HG02623 (cell line): Measurements from ENCODE around the gene MGAT4B.

Source experiments
- ATAC-seq: cut with Tn5 transposase; IDR thresholded peaks from one replicate; pipeline ENCODE4 v1.9.1; 2021; ENCODE audit warnings: moderate library complexity; ENCODE audit not compliant: unreplicated experiment

MGAT4B gene

DNA sequence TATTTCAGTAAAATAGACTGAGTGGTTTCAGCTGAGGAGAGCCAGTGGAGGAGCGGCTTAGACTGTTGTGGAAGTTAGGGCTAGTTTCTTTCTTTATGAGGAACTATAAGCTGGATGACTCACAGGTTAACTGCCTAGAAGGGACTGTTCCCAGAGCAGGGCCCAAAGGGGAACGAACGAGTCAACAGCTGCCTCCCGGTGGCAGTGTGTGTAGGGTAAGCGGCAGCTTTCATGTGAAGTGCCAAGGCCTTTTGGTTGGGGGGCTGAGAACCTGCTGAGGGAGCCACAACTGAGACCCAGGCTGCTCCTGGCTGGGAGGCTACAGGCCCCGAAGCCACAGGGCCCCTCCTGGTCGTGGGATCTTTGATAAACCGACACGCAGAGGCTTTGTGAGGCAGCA lies 21.0 kb upstream of the MGAT4B start:
- no peak for ATAC-seq

DNA sequence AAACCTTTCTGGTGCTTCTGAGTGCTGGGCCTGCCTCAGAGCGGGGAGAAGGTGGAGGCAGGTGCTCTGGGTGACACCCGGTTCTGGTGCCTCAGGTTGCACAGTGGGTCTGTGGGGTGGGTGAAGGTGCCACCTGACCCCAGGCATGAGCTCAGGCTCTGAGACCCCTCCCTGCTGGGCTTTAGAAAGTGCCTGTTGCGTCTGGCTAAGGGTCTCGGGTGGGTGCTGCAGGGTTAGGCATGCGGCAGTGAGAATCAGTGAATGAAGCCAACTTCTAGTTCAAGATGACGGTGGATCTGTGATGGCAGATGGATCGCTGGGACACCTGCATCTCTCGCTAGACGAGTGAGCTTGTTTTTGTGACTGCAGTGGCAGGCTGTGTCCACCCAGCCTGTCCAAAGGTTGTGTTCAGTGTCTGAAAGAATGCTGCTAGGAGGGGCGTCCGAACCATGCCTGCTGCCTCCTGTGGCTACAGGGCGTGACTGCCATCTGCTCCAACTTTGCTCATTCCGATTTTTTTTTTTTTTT lies 19.1 kb upstream of the MGAT4B start:
- ATAC-seq, result no peak

DNA sequence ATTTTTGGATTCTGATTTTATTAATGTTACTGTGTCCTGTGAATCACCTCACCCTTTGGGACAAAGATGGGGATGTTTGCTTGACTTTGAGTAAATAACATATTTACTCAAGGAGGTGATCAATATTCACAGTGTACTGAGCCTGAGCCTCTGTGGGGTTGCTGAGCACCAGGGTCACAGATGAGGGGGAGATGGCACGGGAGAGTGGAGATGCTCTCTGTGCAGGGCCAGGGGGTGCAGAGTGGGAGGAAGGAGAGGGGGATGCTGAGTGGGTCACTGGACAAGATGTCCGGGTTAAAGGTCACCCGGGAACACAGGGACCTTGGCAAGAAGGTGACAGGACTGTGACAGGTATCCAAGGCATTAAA lies 18.1 kb upstream of the MGAT4B start:
- no peak for ATAC-seq

DNA sequence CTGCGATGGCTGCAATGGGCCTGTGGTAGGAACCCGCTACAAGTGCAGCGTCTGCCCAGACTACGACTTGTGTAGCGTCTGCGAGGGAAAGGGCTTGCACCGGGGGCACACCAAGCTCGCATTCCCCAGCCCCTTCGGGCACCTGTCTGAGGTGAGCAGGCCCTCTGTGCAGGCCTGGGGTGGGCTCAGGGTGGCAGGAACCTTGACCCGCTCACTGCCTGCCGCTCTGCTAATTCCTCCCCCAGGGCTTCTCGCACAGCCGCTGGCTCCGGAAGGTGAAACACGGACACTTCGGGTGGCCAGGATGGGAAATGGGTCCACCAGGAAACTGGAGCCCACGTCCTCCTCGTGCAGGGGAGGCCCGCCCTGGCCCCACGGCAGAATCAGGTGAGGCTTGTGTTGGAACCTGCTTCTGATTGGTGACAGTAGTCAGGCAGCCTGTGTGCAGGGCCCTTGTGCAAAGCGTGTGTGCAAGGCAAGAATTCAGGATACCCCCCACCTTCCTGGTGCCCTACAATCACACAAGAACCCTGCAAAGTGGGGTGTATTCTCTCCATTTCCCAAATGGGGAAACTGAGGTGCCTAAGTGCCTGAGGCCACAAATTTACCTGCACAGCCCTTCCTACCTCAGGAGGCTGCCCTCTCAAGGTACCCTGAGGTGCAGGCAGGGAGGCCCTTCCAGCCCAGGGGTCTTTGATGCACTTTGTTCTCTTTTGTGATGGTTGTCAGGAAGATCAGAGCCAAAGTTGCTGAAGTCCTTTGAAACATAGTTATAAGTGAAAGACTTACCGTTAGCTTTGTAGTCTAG lies 17.5 kb upstream of the MGAT4B start:
- no peak for ATAC-seq

DNA sequence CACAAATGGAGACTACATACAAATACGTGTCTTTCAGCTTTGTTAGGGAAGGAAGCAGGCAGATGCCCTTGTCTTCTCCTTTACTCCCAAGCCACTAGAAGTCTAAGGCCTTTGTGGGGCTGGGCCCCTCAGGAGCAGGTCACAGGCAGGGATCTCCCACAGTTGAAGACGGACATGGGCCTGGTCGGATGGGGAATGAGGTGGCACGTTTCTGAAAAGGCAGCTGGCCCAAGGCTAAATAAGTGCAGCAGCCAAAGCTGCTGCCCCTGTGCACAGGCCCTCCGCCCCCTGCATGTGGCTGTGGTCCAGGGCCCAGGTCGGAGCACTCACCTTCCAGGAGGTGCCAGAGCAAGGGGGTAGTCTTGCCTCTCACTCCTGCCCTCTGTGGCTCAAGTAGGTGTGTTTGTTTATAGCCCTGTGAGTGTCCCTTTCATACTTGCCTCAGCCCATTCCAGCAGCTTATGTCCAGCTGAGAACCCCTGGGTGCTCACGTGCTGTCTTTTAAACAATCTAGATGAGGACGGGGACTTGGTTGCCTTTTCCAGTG lies 15.9 kb upstream of the MGAT4B start:
- no peak for ATAC-seq

DNA sequence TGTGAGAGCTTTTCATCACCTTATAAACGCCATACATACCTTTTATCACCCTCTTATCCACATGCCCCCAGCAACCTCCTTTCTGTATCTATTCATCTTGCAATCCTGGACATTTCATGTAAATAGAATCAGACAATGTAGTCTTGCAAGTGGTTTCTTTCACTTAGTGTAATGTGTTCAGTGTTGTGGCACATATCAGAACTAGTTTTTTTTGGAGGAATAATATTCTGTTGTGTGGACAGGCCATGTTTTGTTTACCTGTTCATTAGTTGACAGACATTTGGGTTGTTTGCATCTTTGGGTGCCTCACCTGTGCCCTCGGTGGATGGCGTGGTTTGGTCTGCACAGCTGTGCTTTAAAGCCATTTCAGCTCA lies 15.4 kb upstream of the MGAT4B start:
- ATAC-seq, result no peak

DNA sequence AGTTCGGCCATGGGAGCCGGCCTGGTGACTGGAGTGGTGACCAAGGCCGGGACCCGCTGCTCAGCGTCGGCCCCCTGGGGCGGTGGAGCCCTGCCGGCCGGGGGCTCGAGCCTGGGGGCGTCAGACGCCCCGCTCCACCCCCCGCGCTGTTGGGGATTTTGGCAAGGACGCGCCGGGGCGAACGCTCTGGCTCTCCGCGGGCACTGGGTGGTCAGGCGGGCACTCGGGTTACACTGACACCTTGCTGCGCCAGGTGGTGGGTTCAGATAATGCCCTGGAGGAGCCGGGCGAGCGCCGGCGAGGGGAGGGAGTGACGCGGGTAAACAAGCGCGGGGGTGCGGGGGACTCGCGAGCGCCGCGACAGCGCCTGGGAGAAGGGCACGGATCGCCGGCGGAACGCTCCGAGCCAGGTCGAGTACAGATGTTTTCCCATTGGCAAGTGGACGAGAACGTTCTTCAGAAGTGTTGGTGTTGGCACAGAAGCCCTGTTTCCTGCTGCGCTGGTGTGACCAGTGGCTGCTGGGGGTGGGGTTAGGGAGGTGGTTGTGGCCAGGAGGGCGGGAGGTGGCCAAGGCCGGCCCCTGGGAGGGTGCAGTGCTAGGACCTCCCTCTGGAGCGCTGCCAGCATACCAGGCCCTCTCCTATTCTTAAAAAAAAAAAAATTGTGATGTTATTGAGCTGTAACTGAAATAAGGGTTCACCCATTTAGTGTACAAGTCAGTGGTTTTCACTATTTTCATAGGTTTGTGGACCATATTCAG lies 14.8 kb upstream of the MGAT4B start:
- peak; percentile 44 for ATAC-seq

DNA sequence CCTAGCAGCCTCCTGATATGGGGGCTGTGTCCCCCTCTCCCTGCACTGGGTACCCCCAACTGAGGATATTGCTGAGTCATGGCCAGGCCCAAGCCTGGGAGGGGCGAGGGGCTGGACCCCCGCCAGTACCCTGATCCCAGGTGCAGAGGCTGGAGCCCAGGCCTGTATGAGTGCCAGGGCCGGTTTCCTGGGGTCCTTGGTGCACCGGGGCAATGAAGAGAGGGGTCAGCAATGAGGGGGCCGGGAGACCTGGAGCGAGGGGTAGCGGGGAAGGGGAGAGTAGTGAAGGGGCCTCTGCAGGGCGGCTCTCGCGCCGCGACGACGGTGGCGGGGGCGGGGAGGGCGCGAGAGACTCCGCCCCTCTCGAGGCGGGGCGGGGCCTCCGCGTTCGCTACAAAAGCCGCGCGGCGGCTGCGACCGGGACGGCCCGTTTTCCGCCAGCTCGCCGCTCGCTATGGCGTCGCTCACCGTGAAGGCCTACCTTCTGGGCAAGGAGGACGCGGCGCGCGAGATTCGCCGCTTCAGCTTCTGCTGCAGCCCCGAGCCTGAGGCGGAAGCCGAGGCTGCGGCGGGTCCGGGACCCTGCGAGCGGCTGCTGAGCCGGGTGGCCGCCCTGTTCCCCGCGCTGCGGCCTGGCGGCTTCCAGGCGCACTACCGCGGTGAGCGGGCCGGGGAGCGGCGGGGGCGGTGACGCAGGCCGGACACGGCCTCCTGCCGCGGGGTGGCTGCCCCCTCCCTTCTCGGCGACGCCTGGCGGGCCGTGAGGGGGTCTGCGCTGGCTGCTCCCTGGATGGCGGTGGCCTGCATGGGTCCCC lies 14.0 kb upstream of the MGAT4B start, which contains the start of gene SQSTM1:
SQSTM1 (plus strand) TSS at position 423 of the 815 bp plus-strand sequence; CDS start at position 455, 32 bp downstream.
- peak; percentile 30 for ATAC-seq

DNA sequence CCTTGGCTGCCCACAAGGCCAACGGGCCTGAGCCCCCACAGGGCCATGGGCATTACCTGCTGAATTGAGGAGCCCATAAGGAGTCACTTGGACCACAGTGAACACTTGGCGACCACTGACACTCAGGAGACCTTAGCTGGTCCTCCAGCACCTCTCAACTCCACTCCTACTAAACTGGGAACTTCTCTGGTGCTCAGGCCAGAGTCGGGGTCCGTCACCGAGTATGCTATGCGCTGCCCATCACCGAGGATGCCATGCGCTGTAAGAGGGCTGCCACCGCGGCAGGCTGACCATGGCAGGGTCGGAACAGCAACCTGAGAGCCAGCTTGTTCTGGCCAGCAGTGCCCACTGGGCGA lies 13.4 kb upstream of the MGAT4B start:
- ATAC-seq, result no peak

DNA sequence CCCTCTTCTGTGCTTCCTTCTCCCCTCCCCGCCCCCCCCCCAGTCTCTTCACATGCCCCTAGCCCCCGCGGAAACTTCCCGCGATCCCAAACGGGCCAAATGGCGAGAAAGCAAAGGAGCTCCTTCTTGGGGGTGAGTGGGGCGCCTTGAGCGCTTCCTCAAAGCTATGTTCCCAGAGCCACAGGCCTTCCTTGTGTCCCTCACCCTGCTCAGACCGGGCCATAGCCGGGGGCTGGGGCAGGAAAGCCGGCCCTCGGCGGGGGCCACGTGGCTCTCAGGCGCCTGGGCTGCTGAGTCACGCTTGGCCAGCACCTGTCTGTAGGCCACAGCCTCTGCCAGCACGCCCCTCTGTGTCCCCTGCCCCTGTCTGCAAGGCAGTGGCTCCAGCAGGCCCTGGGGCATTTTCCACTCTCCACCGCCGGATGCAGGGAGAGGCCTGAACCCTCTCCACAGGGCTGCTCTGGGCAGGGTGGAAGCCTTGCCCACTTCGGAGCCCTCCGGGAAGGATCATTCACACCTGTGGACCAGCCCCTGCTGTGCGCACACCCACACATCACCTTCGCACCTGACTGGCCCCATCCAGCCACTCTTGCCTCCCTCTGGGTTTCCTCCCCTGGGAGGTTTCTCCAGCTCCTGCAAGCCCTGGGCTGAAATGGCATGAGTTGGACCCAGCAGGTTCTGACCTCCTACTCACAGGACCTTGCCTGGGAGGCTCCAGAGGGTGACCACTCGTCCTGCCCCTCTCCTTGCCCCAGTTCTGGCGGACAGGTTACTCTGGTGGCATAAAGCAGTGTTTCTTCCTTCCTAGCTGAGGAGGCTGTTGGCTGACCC lies 12.8 kb upstream of the MGAT4B start:
- no peak for ATAC-seq

DNA sequence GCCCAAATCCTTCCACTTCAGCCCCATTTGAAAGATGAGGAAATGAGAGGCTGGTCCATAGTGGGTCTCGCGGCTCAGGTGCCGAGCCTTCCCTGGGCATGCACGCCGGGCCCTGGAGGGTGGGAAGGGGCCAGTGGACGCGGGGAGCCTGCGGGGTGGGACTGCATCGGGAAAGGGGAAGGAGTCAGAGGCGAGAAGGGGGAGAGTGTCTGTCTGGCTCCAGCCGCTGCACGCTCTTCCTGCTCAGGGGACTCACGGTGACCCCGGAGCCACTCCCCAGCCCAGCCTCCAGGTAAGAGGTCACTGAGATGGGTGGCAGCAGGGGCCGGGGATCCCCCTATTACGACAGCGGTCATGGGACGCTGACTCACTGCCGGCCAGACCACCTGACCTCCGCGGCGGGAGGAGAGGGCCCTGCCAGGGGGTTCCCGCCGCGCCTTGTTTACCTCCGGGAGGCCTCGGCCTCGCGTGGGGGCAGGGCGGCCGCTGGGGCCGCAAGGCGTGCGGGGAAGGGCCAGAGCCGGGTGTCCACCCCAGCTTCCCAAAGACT lies 12.2 kb upstream of the MGAT4B start:
- peak; percentile 62 for ATAC-seq

DNA sequence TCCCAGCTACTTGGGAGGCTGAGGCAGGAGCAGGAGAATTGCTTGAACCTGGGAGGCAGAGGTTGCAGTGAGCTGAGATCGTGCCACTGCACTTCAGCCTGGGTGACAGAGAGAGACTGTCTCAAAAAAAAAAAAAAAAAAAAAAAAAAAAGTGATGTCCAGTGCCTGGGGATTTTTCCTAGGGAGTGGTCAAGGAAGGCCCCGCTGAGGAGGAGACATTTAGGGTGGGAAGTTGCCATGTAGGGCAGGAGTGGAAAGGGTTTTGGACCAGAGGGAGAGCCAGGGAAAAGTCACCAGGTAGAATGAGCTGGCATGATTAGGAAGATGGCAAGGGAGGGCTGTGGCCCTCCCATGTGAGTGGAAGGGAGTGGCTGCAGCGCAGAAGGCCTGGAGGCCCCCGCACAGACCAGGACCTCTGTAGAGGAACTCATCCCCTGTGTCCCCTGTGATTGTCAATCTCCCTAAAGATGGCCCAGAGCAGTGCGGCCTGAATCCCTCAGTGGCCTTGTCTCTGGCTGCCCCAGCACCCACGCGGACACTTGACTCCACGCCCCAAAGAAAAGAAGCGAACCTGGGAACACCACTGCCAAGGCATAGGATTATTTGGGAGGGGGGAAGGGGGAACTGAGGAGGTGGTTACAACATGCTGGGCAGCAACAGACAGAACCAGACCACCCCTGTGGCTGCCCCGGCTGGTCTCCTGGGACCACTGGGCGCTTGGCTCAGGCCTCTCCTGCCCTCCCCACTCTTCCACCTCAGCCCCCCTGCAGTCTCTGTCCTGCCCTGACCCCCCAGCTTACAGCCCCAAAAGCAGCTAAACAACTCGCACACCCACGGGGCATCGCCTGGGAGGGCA lies 11.5 kb upstream of the MGAT4B start:
- no peak for ATAC-seq

DNA sequence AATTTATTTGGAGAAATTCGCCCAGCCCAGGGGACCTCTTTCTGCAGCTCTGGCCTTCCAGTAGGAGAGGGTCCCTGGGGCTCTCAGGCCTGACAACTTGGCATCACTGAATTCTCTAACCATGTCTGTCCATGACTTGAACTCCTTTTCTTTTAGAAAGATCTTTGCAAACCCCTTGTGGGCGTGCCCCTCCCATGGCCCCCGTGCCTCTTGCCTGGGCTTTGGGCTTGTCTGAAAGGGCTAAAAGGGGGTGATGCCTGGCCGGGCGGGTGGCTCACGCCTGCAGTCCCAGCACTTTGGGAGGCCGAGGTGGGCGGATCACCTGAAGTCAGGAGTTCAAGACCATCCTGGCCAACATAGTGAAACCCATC lies 10.8 kb upstream of the MGAT4B start:
- no peak for ATAC-seq

DNA sequence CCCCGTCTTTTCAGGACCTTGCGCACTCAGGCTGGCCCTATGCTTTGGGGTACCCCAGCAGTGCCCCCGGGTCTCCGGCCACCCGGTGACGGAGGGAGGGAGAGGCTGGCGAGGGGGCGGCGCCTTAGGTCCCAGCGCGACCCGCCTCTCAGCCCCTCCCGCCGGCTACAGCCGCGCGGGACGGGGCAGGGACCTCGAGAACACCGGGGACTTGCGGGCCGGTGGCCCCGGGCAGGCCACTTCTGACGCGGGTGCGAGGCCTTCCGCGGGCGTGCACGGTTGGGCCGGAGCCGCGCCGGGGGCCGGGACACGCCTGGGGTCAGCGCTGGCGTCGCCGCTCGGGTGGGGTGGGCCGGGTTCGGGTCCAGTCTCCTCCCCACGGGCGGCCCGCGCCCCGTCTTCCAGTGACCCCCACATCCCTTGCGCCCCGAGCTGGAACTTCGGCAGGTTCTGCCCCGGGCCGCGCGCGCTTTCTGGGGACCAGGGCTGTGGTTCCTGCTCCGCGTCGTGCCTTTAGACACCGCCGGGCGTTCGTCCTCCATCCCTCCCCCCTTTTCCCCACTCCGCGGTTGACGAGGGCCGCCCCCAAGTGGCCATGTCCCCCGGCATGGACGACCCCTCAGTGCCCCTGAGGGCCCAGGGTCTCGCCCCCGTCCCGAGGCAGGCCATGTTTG lies 10.3 kb upstream of the MGAT4B start:
- no peak for ATAC-seq

DNA sequence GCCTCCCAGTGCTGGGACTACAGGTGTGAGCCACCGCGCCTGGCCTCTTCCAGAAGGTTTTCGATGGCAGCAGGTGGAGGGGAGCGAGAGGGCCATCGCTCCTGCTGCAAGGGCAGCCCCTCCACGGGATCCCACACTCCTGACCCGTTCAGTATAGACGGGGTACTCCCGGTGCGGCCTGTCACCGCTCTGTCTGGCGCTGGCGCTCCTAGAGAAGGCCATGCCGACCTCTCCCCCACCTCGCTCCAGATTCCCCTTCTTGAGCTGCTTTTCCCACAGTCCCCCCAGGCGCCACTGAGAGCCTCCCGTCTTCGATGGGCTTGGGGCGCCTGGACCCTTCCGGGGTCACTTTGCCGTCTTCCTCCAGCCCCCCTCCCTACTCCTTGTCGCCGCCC lies 9.7 kb upstream of the MGAT4B start:
- ATAC-seq, result no peak

DNA sequence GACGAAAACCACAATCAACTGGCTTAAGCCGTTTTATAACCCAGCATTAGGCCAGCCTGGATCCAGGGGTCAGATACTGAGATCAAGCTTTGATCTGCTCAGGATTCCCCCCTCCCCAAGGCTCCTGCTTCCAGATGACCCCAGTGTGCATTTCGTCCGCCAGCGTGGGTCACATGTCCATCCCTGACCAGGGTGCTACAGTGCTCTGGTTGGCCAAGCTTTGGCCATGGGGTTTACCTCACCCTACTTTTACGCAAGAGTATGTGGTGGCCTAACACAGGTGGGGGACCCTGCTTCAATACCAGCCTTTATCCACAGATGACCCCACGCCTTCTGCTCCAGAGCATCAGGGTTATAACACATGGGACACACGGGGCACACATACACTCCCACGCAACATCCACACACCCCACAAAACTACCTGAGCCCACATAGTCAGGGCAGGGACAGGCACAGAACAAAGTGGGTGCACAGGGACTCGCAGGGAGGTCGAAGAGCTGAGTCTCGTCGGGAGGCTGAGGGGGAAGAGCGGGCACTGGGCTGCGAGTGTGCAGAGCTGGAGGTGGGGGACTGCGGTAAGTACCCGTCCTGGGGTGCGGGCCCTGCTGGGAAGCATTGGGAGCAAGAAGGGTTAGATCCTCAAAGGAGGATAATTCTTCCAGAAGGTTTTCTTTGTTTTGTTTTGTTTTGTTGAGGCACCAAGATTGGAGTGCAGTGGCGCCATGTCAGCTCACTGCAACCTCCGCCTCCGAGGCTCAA lies 9.0 kb upstream of the MGAT4B start:
- ATAC-seq, result no peak

DNA sequence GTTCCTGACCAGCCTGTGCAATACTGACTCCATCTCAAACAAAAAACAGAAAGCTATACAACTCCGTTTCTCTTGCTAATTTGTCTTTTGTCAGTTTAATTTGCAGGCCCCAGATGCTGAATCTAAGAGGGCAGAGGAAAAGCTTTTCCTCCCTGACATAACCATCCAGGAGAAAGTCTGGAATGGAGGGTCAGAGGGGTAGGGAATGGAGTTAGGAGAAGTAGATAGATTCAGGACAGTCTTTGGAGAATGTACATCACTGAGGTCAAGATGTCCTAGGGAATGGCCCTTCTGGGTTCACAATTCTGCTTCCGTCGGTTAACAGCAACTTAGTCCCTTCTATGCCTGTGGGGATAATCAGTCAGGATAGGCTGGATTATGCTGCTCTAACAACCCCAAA lies 7.4 kb upstream of the MGAT4B start:
- no peak for ATAC-seq
